Heart left ventricle (tissue), 13 donors: Measurements from ENCODE around the gene ING5.

Experiments
- CTCF ChIP-seq, 12 donors: fragments of 200-600 bp; sonication (generic) in 4 of 12; IDR thresholded peaks; one replicate each; pipeline versions ENCODE4 v1.5.0 to v1.8.0; 2018 to 2022; ENCODE audit warnings: antibody characterized with exemption in 12 of 12, mild to moderate bottlenecking in 5 of 12
- POLR2A ChIP-seq, 2 donors: fragments of 450-650 bp; IDR thresholded peaks; one replicate each; pipeline ENCODE4 v1.6.1; 2017; ENCODE audit warnings: antibody characterized with exemption in 2 of 2, mild to moderate bottlenecking in 2 of 2, moderate library complexity in 2 of 2
- donor health status: ischemic (EF 13 %, LVEDD 7.1; RV severe dilation, severe dysfunction).
- donor health status: DM: no; HTN: yes; CAD: no.
- donor health status: DM: no; HTN: no; CAD: no.
- donor health status: ischemic (EF 25% LVEDD 6.9; RV normal size, moderate dysfunction).
- donor health status: ischemic (EF 25% LVEDD 5.7; RV mildly dilated, moderate dysfunction).
- donor health status: ischemic (EF 35%, LVEDD 5.7; RV mildly dilated, moderate dysfunction).
- donor health status: nonischemic (EF 11% LVEDD 7.7; RV severe dilation, severe dysfunction).
- donor health status: DM: yes; HTN: yes; CAD: no.
- donor health status: PGD.
- donor health status: ischemic (EF 29% LVEDD 5.4; RV normal size, mild dysfunction).
- donor health status: nonischemic (EF 23%, LVEDD 6.1; RV moderate dilation, normal function).

- TF ChIP-seq CTCF (IDR thresholded peaks at IDR 0.05) (no peak), POLR2A (IDR thresholded peaks at IDR 0.05) (no peak)
Observed at GRCh38 chr2:241708879-241709278, 7.0 kb downstream of the ING5 start.
